NCI-H2107 treated with DMSO at 0.1 percent for 48 hours (cell line): ENCODE data around the gene TEX35.
"Not testable (repeated sequence)": the region's sequence is repeated elsewhere in the genome, so short reads cannot be mapped to it uniquely, and the experiment has no call there.

Experiments used
- DNase-seq: peaks from one replicate; lab custom pipeline; 2025; ENCODE audit not compliant: unreplicated experiment; lab: John Stamatoyannopoulos, UW

The TEX35 gene

DNA sequence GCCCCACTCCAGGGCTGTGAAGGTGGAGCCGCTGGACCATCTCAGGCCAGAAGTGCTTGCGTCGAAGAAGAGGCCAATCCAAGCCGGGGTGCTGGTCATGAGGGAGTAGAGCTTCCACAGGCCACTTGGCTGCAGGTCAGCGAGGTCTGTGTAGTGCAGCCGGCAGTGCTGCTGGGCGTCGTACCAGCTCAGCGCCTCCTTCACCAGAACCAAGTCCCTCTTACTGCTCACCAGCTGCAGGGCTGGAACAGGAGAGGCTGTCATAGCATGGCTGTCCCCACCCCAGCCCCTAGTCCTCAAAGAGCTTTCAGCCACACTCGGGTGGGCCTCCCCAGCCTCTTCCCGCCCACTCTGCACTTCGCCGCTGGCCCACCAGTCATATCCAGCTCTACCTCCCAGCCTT, 18.3 kb upstream of the TEX35 start:
- no peak for DNase-seq

- DNase-seq = no peak
These were observed 17.8 kb upstream of the TEX35 start for GRCh38 chr1:178495158-178495557.

GRCh38 chr1:178495741-178496409, 17.0 kb upstream of the TEX35 start:
- DNase-seq = no peak

DNA sequence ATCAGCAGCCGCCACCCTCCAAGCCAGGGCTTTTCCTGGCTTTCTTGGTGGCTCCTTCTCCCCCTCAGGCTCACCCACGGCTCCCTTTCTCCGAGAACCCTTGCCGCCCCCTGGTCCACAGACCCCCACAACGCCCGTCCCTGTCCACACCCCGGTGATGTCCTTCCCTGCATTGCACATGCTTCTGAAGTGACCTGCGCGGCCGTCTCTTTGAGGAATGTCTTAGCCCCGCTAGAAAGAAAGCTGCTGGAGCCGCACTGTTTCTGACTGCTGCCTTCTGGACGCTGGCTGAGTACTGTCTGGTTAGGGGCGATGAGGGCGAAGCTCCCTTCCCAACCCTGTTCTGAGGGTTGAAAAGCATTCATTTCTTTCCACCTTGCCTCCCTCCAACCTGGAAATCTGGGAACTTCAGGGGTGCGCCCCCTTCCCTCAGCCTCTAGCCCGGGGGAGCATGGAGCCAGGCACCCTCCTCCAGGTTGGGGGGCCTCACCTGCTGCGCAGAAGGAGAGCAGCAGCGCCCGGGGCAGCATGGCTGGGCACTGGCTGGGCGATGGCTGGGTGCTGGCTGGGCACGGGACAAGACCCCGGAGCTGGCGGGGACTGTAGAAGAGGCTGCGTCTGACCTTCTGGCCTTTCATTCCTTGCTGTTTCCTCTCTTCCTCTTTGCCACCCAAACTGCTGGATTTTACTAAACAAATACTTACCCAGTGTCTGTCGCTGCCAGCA, 16.3 kb upstream of the TEX35 start, which contains the start of gene CLEC20A:
CLEC20A (minus strand) TSS at position 555 of the 726 bp plus-strand sequence; CDS start at position 530, 25 bp downstream.
- no peak for DNase-seq

DNA sequence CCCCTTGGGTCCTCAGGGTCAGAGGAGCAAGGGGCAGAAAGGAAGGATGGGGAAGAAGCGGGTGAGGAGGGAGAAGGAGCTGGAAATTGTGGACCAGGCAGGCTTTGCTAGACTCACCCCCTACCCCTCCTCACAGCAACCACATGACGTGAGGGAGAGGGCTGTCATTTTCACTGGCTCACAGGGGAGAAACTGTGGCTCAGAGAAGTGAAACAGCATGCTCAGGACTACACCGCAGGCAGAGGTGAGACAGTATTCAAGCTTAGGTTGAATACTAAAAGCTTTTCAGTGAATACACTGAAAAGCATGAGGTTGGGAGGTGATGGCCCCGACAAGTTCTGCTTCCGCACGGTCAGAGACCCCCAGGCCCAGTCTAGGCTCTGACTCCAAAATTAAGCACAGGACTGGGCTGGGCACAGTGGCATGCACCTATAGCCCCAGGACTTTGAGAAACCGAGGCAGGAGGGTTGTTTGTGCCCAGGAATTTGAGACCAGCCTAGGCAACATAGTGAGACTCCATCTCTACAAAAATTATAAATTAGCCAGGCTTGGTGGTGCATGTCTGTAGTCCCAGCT, 14.9 kb upstream of the TEX35 start:
- DNase-seq = no peak

- no peak for DNase-seq
These were observed 13.8 kb upstream of the TEX35 start for GRCh38 chr1:178498896-178499675.

DNA sequence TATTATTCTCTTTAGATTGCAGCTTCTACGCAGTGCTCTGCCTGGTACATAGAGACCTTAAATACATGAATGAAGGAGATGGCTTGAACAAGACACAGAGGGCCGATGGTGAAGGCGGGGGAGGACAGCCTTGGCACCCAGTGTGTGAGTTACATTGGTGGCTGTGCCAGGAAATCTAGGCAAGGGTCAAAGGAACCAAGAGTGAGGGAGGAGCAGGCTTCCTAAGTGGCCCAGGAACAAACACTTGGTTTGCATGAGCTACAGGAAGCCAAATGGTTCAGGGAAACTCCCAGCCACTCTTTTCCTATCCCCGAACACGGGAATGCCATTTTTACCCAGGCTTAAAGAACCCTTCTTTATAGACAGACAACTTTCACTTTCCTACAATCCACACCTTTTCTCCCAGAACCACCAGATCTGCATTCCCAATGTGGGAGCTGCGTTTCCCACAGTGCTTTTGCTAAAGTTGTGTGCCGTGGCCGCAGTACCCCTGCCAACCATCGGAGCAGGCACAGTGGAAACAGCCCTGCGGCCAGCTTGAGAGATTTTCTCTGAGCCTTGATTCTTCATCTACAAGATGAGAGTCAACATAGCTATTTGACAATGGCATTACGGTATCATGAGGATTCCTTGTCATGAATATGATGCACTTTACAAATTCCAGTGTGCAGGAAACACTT, 12.7 kb upstream of the TEX35 start:
- no peak for DNase-seq

GRCh38 chr1:178500936-178501554, 11.9 kb upstream of the TEX35 start:
- no peak for DNase-seq

GRCh38 chr1:178501705-178502329, 11.1 kb upstream of the TEX35 start:
- peak; percentile 70 for DNase-seq

DNA sequence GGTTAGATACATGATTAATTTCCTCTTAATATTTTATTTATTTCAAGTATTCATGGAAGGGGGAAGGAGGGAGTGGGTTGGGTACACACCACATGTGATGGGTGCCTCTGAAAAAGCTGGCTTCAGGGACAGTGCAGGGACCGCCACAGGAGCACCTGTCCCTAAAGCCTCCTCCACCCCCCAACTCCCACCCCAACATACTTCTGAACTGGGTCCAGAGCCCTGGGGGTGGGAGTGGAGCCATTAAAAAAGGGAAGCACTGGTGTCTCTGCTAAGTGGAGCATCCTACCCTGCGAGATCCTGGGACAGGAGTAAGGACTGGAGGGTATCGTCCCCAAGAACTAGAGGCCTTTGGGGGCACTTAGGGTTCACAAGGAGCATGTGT, 10.6 kb upstream of the TEX35 start:
- DNase-seq = no peak

GRCh38 chr1:178502856-178503255, 10.1 kb upstream of the TEX35 start:
- DNase-seq = no peak

- DNase-seq = not testable (repeated sequence)
These were observed 9.6 kb upstream of the TEX35 start for GRCh38 chr1:178503316-178503715.

- DNase-seq = no peak
These were observed 9.1 kb upstream of the TEX35 start for GRCh38 chr1:178503849-178504248.

DNA sequence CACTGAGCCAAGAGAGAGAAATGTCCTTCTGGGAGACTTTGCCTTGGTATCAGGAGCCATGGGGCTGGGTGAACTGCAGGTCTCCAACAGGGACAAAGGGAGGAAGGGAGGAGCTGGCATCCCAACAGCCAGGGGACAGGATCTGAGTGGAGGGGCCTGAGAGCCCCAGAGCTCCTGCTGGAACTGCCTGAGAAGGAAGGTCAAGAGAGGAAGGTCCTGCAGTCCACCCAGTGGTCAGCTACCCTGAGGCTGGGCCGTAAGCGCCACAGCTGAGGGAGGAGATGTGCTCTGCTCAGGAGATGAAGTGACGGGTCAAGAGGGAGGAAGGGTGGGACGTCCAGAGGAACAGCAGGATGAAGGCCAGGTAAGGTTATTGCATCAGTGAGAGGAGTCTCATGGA, 8.6 kb upstream of the TEX35 start:
- no peak for DNase-seq

DNA sequence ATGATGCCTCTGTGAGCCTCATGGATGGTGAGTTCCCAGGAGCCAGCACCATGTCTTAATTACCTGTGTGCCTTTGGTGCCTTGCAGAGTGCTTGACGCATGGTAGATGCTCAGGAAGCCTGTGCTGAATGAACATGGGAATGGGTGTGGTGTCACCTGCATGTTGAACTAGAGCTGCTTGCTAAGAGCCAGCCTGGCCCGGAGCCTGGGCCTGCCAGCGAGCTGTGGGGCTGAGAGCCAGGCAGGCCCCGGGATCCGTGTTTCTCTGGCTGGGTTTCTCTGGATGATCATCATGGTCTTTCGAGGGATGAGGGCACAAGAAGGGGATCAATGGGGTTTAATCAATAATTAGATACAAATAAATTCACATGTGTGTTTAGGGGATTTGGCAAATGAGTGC, 6.7 kb upstream of the TEX35 start:
- DNase-seq = no peak

- DNase-seq = no peak
These were observed 6.2 kb upstream of the TEX35 start for GRCh38 chr1:178506669-178507068.

DNA sequence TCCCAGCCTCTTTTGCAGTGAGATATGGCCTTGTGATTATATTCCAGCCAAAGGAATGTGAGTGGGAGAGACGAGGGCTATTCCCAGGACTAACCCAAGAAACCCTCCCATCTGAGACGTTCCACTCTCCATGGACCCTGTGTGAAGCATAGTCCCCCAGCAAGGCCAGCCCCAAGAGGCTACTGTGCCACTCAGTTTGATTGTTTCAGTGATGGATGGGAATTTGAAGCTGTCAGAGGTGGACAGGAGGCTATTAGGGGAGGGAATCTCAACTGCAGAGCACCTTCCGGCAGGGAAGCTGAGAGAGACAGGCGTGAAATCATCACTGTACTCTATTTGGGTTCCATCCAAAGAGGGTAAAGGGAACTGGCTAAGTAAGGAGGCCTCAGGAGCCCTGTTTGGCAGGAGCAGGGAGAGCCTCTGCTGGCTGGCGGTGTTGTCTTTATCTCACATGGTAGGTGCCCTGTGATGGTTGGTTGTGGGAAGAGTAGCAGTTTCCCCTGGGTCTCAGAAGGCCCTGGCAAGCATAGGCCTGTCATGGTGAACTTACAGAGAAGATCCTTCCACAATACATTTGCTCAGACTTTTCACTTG, 3.4 kb upstream of the TEX35 start:
- no peak for DNase-seq

- DNase-seq = no peak
These were observed 2.8 kb upstream of the TEX35 start for GRCh38 chr1:178510155-178510554.

DNA sequence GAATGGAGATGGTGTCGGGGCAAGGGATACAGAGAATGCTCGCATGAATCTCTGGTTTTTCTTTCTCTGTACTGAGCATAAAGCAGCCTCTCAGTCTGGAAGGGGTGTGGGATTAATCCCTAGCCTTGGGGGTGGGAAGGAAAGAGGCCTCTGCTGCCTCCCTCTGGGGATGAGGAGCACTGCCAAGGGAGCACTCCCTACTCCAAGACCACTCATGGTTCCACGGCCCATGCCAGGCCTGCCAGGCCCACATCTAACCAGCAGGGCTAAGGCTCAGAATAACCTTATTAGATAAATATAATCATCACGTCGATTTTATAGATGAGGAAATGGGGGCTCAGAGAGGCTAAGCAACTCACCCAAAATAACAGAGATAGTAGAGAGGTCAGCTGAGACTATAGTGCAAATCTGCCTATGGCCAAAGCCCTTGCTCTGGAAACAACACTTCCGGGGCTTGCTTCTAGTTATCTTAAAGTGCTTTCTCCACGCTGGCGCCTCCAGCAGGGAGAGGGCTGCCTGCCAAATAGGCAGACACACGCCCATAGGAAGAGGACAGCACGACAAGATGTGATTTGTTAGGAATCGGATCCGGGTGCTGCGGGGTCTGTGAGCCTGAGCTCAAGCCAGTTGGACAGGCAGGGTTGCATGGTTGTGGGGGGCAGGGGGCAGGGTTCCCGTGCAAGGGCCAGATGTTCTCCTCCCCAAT, 522 bp downstream of the TEX35 start:
- DNase-seq = no peak
